Chondrocyte (in vitro differentiated cells): ENCODE measurements around the gene PDK4. TPM values are rescaled to one million over a fixed set of nuclear protein-coding genes. Genes with fewer than 3 reads are reported as not detected.

Source experiments
- DNase-seq: peaks from one replicate; pipeline ENCODE4 v3.0.0; 2021; ENCODE audit warnings: mixed read lengths, low spot score
- H3K27ac Mint-ChIP-seq: one replicate; pipeline ENCODE4 v1.8.0; 2021; ENCODE audit warnings: mild to moderate bottlenecking, moderate library complexity, mixed read lengths; ENCODE audit not compliant: unreplicated experiment
- H3K27me3 Mint-ChIP-seq: 2 replicates; pipeline ENCODE4 v1.8.0; 2021; ENCODE audit warnings: low read depth, mixed read lengths
- H3K36me3 Mint-ChIP-seq: 2 replicates; pipeline ENCODE4 v1.8.0; 2021; ENCODE audit warnings: low read depth, mixed read lengths
- H3K4me1 Mint-ChIP-seq: 2 replicates; pipeline ENCODE4 v1.8.0; 2021; ENCODE audit warnings: low read depth, mild to moderate bottlenecking, mixed read lengths
- H3K4me3 Mint-ChIP-seq: one replicate; pipeline ENCODE4 v1.8.0; 2021; ENCODE audit warnings: mild to moderate bottlenecking, moderate library complexity, mixed read lengths; ENCODE audit not compliant: unreplicated experiment
- H3K9me3 Mint-ChIP-seq: 2 replicates; pipeline ENCODE4 v1.8.0; 2021; ENCODE audit warnings: low read depth, mixed read lengths
- CTCF ChIP-seq: fragments of 200-600 bp; sonication (generic); IDR thresholded peaks from 2 replicates; pipeline ENCODE4 v1.5.0; 2021; ENCODE audit warnings: antibody characterized with exemption, mild to moderate bottlenecking, moderate library complexity
- total RNA-seq: library from RNA; stranded (reverse); gene quantifications from 3 replicates; pipeline ENCODE4 v1.2.1, GENCODE V29; 2021

The PDK4 gene
- total RNA-seq, 1 donor from 2014 or later: 7.3 TPM

DNA sequence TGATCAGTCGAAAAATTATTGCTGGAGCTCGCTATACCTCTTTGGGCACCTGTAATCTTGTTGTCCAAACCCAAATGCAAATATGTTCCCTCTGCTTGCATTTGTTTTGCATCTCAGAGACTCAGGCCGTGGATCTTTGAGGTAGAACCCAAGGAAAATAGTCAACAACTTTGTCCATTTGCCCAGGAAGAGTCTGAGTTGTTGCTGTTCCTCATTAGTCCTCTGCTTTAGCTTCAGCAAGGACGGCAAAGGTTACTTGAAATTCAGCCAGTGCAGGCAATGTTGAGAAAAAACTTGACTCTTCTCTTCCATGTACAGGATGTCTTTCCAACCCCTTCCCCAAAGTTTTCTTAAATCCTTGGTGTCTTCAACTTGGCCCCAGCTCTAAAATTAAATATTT, 45.8 kb downstream of the PDK4 start:
- Mint-ChIP-seq H3K27me3 (no peaks in the 10 kb centered on the region), H3K4me3 (no peak overlapping the region), H3K4me1 (peaks cover 49% of the 10 kb centered on the region), H3K36me3 (no peaks in the 10 kb centered on the region), H3K27ac (peak overlapping the region; percentile 91), H3K9me3 (no peaks in the 10 kb centered on the region)
- TF ChIP-seq CTCF: no peak
- no peak for DNase-seq

- no peaks in the 10 kb centered on the region for H3K9me3 Mint-ChIP-seq
- peaks cover 54% of the 10 kb centered on the region for H3K4me1 Mint-ChIP-seq
- DNase-seq: no peak
- no peak for TF ChIP-seq CTCF
- peak overlapping the region; percentile 91 for H3K27ac Mint-ChIP-seq
- no peaks in the 10 kb centered on the region for H3K27me3 Mint-ChIP-seq
- H3K36me3 Mint-ChIP-seq: no peaks in the 10 kb centered on the region
- no peak overlapping the region for H3K4me3 Mint-ChIP-seq
Observed at GRCh38 chr7:95549818-95550529, 46.3 kb downstream of the PDK4 start.

GRCh38 chr7:95547361-95548348, 48.7 kb downstream of the PDK4 start:
- H3K27me3 Mint-ChIP-seq: no peaks in the 10 kb centered on the region
- peak overlapping the region; percentile 38 for H3K27ac Mint-ChIP-seq
- H3K4me3 Mint-ChIP-seq: no peak overlapping the region
- no peak for DNase-seq
- no peaks in the 10 kb centered on the region for H3K9me3 Mint-ChIP-seq
- H3K36me3 Mint-ChIP-seq: no peaks in the 10 kb centered on the region
- TF ChIP-seq CTCF: no peak
- H3K4me1 Mint-ChIP-seq: peaks cover 57% of the 10 kb centered on the region

DNA sequence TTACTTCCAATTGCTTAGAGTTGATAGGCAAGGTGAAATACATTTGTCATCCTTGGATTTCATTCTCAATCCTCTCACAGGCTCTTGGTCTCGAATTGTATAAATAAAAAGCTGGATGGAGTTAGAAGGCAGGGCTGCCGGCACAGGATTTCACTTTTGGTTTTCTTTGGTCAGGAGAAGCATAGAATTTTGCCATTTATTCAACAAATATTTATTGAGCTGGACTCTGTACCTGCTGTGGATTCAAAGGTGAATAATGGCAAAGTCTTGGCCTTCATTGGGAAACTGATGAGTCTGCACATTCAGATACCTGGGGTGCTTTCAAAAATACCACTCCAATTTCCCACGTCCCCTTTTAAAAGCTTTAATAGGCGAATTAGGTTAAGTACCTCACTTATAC, 49.7 kb downstream of the PDK4 start:
- Mint-ChIP-seq H3K27ac (no peak overlapping the region), H3K4me1 (peaks cover 57% of the 10 kb centered on the region), H3K27me3 (peaks cover under 1% of the 10 kb centered on the region), H3K9me3 (no peaks in the 10 kb centered on the region), H3K36me3 (no peaks in the 10 kb centered on the region), H3K4me3 (no peak overlapping the region)
- no peak for TF ChIP-seq CTCF
- DNase-seq: no peak

- H3K27me3 Mint-ChIP-seq: peaks cover 2% of the 10 kb centered on the region
- no peak for TF ChIP-seq CTCF
- peaks cover 53% of the 10 kb centered on the region for H3K4me1 Mint-ChIP-seq
- peak overlapping the region; percentile 53 for H3K4me3 Mint-ChIP-seq
- no peaks in the 10 kb centered on the region for H3K9me3 Mint-ChIP-seq
- no peak for DNase-seq
- no peaks in the 10 kb centered on the region for H3K36me3 Mint-ChIP-seq
- peak overlapping the region; percentile 87 for H3K27ac Mint-ChIP-seq
Observed at GRCh38 chr7:95545673-95546072, 50.6 kb downstream of the PDK4 start.
